Measurements from ENCODE around the gene GVQW3.

Gene GVQW3

DNA sequence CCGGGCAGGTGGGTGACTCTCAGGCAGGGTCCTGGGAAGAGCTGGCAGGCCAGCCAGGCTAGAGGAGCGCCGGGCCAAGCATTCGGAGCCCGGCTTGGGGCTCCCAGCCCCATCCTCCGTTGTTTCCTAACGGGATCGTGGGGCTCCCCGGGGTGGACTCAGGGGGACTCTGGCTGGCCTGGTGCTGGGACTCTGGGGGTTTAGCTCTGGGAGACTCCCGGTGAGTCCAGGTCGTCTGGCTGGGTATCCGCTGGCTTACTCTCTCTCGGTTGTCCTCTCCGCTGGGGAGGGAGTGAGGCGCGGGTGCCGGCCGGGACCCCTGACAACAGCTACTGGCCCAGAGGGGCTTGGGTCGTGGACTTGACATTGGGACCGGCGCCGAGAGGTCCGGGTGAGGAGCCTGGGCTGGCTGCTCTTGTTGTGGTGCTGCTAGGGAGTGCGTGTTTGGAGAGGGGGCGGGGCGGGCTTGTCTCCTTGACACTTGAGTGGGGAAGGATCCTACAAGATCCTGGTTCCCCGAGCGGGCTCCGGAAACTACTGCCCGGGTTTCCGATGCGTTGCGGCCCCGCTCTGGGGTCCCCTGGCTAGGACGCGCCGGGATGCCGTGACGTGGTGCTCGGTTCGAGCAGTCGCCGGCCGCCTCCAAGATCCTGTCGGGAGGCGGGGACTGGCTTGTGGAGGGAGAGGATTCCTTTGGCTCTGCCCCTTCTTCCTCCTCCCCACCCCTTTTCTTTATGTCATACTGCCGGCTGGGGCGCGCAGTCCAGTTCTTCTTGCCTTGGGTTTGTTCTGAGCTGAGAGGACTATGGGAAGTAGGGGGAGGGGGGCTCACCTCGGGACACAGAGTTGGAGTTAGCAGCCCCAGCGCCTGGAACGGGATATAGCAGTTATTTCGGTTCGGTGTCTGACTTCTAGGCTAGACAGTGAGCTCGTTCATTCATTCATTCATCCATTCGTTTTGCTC lies 64.3 kb downstream of the GVQW3 start:
- peak overlapping the region; percentile 99 for H3K27ac Mint-ChIP-seq
- peaks cover 40% of the 10 kb centered on the region for H3K4me1 Mint-ChIP-seq (ENCODE audit: low read depth)
- H3K9me3 Mint-ChIP-seq: no peaks in the 10 kb centered on the region
- peak overlapping the region; percentile 98 for H3K4me3 Mint-ChIP-seq
- peak; percentile 72 for DNase-seq
- H3K36me3 Mint-ChIP-seq (ENCODE audit: low read depth): peaks cover 74% of the 10 kb centered on the region
- no peaks in the 10 kb centered on the region for H3K27me3 Mint-ChIP-seq

GRCh38 chr11:76448506-76448905 lies 67.4 kb downstream of the GVQW3 start:
- no peak for DNase-seq
- H3K4me1 Mint-ChIP-seq (ENCODE audit: low read depth): peaks cover 28% of the 10 kb centered on the region
- no peaks in the 10 kb centered on the region for H3K27me3 Mint-ChIP-seq
- no peak overlapping the region for H3K4me3 Mint-ChIP-seq
- H3K9me3 Mint-ChIP-seq: no peaks in the 10 kb centered on the region
- H3K27ac Mint-ChIP-seq: no peak overlapping the region
- H3K36me3 Mint-ChIP-seq (ENCODE audit: low read depth): peaks cover 84% of the 10 kb centered on the region

DNA sequence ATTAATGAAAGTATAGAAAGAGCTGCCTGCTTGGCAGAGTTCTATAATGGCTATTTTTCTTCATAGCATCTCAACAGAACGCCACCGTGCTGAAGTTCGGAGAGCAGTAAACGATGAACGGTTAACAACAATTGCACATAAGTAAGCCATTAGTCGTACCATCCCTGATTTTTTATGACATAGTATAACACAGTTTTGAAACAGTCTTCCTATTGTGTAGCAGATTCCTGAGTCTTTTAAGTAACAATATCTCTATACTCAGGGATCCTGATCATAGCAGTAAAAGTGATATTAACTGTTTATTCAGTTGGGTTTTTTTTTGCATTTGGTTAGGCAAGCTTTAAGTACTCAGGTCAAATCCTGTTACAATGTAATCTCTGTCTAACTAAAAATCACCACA lies 72.1 kb downstream of the GVQW3 start:
- Mint-ChIP-seq H3K9me3 (no peaks in the 10 kb centered on the region), H3K27me3 (no peaks in the 10 kb centered on the region), H3K27ac (no peak overlapping the region), H3K4me1 (ENCODE audit: low read depth) (peaks cover 12% of the 10 kb centered on the region), H3K4me3 (no peak overlapping the region), H3K36me3 (ENCODE audit: low read depth) (peaks cover 92% of the 10 kb centered on the region)
- no peak for DNase-seq

GRCh38 chr11:76455331-76455730 lies 74.2 kb downstream of the GVQW3 start:
- Mint-ChIP-seq H3K4me3 (no peak overlapping the region), H3K4me1 (ENCODE audit: low read depth) (peaks cover 8% of the 10 kb centered on the region), H3K27ac (no peak overlapping the region), H3K36me3 (ENCODE audit: low read depth) (peaks cover 93% of the 10 kb centered on the region), H3K27me3 (no peaks in the 10 kb centered on the region), H3K9me3 (no peaks in the 10 kb centered on the region)
- DNase-seq: no peak

DNA sequence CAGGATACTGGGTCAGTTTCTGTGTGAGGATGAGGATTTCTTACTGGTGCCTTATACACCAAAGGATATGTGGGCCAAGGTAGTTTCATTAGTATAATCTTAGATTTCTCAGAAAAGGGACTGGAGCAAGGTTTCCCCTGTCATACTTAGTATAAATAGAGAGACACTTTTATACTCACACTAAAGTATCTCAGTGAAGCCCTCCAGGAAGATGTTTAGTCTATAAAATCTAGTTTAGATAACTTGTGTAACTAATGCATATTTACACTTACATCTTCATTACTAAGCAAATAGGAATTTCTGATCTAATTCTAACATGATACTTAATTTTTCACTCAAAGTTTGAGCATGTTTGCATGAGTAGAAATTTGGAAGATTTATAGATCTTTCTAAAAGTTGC lies 74.8 kb downstream of the GVQW3 start:
- Mint-ChIP-seq H3K36me3 (ENCODE audit: low read depth) (peaks cover 93% of the 10 kb centered on the region), H3K4me1 (ENCODE audit: low read depth) (peaks cover 7% of the 10 kb centered on the region), H3K4me3 (no peak overlapping the region), H3K9me3 (no peaks in the 10 kb centered on the region), H3K27ac (no peak overlapping the region), H3K27me3 (no peaks in the 10 kb centered on the region)
- no peak for DNase-seq

DNA sequence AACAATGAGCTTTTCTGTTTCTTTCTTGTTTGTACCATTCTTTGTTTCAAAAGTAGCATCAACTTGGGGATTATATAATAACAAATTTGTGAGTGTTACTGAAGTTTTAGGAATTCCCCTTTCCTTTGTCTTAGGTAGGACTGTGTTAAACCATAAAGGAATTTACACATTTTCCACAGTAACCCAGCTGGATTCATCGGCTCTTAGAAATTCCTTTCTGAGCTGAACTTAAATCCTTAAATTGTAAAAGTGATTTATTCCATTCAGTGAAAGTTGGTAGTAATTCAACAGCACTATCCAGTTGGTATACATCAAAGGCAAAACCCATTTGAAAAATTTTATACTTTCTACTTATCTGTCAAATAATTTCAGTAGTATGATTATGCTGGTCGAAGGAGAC lies 75.4 kb downstream of the GVQW3 start:
- Mint-ChIP-seq H3K27me3 (no peaks in the 10 kb centered on the region), H3K9me3 (no peaks in the 10 kb centered on the region), H3K4me3 (no peak overlapping the region), H3K27ac (no peak overlapping the region), H3K36me3 (ENCODE audit: low read depth) (peaks cover 91% of the 10 kb centered on the region), H3K4me1 (ENCODE audit: low read depth) (peaks cover 4% of the 10 kb centered on the region)
- no peak for DNase-seq
